Midbrain (tissue), 1 donor: ENCODE data around the gene AADAC.
"Not testable (repeated sequence)": the region's sequence is repeated elsewhere in the genome, so short reads cannot be mapped to it uniquely, and the experiment has no call there.

Experiments used
- DNase-seq: peaks from one replicate; lab custom pipeline; 2025; lab: John Stamatoyannopoulos, UW

AADAC gene

DNA sequence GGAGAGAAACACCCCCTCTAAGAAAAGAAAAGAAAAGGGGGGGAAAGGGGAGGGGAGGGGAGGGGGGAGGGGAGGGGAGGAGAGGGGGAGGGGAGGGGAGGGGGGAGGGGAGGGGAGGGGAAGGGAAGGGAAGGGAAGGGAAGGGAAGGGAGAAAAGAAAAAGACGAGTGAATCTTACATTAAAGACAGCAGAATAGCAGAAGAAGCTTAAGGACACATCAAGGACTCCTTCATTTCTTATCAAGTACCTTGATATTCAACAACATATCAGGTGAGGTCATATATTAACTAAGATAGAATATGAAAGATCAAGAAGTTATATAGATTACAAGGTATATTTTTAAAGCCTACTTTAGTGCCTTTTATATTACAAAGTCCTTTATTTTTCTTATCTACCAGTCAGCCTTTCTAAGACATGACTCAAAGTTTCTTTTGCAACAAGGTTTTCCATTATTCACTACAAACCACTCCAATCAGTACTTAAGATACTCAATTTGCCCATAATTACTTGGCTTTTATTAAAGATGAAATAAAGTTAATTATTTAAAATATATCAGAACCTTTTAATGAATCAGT is 17.7 kb upstream of the AADAC start:
- no peak for DNase-seq

DNA sequence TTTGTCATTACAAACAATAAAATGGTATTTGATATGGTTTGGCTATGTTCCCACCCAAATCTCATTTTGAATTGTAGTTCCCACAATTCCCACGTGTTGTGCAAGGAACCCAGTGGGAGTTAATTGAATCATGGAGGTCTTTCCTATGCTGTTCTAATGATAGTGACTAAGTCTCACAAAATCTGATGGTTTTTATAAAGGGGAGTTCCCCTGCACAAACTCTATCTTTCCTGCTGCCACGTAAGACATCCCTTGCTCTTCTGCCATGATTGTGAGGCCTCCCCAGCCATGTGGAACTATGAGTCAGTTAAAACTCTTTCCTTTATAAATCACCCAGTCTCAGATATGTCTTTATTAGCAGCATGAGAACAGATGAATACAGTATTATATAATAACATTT is 15.4 kb upstream of the AADAC start:
- no peak for DNase-seq

DNA sequence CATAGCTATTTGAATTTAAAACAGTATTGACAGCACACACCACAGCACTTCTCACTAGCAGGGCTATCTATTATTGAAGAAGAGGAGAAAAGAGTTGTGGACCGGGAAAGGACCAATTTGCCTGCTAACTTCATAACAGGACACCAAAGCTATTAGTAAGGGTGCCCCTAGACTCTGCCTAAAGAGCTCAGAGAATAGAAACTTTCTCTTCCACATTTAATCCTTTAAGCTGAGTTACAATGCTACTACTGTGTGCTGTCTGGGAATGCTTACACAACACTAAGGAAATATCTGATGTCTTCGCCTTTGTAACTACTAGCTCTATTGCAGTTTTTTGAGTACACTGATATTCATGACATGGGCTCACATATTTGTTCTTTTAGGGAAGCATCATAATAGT is 13.5 kb upstream of the AADAC start:
- DNase-seq: no peak

DNA sequence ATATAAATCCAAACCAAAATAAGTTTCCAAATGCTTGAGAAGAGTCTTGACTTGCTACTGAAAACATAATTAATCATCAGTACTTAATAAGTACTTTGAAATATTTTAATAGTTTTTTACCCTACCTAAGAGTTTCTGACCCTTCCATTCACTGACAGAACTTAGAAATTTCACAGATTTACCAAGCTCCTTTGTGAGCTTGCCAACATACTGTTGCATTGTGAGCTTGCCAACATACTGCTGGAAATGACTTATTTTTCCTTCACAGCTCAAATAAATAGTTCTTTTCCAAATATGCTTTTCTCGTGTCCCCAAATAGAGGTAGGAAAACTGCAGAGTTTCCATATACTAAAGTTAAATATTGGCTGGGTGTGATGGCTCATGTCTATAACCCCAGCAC is 9.6 kb upstream of the AADAC start:
- DNase-seq: no peak

DNA sequence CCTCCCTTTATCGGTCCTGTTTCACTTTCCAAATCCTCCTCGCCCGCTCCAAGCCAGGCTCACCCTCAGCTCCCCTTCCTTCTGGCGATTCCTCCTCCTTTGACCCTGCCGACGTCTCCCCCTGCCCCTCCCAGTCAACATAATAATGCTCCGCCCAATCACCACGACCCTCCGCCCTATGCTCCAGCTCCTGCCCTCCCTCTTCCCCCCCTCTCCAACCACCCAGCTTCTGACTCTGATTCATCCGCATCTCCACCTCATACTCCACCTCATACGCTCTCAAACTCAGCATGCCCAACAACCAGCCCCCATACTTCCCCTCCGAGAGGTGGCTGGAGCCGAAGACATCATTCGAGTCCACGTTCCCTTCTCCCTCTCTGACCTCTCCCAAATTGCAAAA is 7.1 kb upstream of the AADAC start:
- no peak for DNase-seq

DNA sequence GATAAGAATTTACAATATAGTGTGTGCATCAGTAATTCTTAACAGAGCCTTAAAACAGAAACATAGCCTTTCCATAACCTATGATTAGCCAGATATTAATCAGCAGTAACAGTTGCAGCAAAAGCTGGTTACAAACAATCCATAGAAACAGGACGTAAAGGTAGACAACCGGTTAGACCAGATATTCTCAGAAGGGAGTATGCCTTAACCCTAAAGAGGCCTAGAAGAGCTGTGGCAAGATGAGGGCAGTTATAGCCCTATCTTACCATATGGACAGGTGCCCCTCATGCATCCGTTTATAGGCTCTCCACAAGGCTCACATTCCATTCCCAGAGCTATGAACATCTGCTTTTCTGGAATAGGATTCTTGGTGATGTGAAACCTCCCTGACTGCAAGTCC is 5.0 kb upstream of the AADAC start:
- DNase-seq: not testable (repeated sequence)

DNA sequence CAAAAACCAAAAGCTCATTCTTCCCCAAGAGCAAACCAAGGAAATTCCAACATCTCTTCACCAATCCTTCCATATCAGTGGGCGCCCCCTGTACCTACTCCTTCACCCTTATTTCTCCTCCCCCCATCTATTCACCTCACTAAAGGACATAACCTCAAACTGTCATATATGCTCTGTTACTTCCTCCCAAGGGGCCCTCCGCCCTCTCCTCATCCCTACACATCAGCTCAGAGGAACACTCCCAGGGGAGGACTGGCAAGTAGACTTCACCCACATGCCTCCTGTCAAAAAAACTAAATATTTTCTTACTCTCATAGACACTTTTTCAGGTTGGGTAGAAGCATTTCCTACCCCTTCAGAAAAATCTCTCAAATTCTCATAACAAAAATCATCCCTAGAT is 2.4 kb upstream of the AADAC start:
- DNase-seq: no peak

DNA sequence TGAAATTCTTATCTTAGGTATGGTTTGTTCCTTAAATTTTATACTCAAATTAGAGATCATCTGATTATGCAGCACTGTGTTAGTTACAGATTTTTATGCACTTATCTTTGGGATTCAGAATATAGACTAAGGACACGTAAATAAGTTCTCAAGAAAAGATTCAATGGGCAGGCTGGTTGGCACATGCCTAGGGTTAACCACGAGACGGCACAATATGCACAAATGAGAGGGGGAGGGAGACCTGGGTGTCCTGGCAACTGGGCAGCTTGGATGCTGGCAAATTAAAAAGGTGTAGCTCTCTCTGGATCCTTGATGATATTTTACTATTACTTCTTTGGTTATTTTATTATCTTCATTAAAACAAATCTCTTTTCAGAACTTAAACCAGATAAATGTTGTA is 672 bp downstream of the AADAC start:
- no peak for DNase-seq

DNA sequence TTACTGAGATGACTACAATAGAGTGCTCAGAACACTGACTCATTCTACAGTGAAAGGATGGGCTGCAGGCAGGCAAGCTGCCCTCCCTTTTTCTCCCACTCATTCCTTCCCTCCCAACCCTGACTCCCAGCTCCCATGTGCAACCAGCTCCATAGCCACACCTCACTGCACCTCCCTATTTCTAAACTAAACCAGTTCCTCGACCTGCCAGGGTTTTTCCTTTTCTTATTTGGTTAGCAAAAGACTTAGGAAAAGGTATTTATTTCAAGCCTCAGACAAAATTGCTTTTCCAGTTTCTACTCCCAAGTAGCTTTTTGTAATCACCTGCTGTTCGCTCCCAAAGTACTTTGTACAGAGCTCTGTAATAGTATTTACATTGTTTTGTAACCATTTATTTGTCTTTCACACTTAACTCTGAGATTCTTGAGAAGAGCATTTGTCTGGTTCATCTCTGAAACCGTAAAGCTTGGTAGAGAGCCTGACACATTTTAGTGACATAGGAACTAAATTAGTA is 2.2 kb downstream of the AADAC start:
- DNase-seq: no peak

DNA sequence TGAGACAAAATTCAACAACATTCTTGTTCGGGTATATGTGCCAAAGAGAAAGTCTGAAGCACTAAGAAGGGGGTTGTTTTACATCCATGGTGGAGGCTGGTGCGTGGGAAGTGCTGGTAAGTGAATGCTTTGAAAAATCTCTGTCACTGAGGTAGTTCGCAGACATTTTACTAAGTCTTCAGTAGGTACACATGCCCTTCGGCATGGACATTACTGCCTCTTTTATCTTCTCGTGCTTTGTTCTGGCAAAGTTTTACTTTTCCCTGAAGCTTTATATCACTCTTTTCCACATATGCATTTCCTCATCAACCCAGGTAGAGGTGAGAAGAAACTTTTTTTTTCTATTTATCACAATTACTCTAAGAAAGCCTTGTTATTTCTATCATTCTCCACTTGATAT is 3.6 kb downstream of the AADAC start:
- DNase-seq: no peak

DNA sequence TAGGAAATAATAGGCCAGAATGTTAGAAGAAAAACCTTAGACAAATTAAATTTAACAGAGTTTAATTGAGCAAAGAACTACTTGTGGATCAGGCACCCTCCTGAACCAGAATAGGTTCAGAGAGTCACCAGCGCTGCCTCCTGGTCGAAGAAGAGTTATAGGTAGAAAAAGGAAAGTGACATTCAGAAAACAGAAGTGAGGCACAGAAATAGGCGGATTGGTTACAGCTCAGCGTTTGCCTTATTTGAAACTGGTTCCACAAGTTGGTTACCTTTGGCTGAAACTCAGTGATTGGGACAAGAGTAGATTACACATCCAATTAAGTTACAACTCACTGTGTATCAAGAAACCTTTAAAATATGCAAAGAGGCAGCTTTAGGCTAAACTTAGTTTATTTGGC is 4.4 kb downstream of the AADAC start:
- DNase-seq: no peak

DNA sequence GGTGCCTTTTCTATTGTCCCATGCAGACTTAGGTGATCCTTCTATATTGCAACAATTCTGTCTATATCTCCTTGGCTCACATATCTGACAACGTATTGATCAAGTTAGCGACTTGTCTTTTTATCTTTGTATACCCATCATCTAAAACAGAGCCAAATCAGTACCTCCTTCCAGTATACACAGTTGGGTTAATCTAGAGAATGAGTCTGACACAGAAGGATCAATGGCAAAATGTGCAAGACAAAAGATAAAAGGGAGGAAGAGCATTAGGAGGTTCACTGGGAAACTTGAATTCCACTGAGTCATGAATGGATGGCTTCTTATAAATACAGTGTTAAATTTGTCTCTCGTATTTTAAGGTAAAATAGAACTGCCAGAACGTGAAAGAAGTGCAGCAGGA is 6.0 kb downstream of the AADAC start:
- no peak for DNase-seq

DNA sequence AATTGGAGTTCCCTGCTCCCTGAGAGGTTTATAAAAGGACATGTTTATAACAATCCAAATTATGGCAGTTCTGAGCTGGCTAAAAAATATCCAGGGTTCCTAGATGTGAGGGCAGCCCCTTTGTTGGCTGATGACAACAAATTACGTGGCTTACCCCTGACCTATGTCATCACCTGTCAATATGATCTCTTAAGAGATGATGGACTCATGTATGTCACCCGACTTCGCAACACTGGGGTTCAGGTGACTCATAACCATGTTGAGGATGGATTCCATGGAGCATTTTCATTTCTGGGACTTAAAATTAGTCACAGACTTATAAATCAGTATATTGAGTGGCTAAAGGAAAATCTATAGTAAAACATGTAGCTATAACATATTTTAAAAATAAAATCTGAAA is 13.9 kb downstream of the AADAC start:
- no peak for DNase-seq

DNA sequence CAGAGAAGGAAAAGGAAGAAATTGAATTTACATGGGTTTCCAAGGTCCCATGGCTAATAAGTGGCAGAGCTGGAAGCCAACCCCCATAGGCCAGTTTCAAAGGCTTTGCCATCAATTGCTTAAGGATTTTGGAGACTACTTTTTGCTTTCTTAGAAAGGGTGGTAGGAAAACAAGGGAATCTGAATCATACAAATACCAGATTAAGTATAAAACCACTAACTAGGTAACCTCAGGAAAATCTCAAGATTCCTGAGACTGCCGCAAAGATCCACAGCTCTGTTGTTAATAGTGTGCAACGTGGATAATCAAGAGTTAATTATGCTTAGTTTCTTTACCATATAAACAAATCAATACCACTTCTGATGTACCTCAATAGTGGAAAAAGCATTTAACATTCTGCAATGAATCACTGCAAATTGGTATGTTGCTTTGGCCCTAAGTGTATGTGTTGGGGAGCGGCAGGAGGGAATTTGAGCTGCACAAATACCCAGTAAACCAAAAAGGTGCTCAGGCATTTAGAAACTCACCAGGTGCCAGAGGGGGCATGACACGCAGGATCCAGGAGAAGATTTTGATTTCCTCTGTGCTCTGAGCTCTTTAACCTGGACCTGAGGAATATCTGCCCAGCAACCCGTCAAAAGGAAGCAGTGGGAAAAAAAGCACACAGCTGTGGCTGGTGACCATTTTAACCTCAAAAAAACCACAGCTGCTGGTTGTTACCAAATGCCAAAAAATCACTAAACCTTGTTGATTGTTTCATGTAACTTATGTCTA is 22.0 kb downstream of the AADAC start:
- DNase-seq: no peak

DNA sequence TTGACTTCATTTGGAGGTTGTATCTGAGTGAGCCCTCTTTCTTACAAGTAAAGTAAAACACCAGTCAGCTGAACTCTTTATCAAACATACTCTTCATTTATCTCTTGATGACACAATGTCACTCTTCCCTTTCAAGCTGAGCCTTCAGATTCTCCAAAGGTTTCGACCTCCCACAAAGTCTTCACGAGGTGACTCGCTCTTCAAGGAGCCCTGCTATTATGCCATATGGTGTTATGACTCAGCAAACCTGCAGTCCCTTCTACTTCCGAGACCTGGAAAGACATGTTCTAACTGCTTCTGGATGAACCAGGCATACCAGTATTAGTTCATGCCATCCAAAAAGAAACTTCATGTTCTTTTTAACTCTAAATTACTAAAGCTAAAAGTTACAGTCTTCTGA is 23.1 kb downstream of the AADAC start:
- DNase-seq: no peak

DNA sequence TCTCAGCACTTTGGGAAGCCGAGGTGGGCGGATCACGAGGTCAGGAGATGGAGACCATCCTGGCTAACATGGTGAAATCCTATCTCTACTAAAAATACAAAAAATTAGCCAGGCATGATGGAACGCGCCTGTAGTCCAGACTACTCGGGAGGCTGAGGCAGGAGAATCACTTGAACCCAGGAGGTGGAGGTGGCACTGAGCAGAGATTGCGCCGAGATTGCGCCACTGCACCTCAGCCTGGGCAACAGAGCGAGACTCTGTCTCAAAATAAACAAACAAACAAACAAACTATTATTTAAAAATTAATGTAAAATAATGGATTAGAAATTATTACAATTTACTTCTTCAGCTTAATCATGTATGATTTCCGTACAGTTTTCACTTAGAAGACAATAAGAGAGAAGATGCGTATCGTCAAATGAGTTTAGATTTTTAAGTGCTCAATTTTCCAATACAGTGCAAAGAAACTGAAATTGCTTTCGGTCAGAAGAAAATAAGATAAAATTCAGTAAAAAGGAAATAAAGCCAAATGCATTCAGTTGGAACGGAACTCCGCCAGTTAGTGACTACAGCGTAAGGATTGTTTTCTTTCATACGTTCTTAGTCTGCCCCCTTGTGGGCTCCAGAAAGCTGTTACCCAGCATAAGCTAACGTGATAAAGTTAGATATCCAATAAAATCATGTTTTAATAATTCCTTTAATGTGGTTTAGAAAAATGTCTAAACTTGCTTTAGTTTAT is 24.8 kb downstream of the AADAC start:
- peak; percentile 76 for DNase-seq

DNA sequence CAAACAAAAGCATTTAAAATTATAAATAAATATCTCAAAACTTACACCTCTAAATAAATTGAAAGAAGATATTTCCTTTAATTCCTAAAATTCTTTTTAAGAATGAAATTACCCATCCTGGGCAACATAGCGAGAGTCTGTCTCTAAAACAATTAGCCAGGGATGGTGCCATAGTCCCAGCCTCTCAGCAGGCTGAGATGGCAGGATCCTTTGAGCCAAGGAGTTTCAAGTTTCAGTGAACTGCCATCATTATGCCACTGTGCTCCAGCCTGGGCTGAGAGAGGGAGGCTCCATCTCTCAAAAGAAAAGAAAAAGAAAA is 25.4 kb downstream of the AADAC start:
- no peak for DNase-seq

DNA sequence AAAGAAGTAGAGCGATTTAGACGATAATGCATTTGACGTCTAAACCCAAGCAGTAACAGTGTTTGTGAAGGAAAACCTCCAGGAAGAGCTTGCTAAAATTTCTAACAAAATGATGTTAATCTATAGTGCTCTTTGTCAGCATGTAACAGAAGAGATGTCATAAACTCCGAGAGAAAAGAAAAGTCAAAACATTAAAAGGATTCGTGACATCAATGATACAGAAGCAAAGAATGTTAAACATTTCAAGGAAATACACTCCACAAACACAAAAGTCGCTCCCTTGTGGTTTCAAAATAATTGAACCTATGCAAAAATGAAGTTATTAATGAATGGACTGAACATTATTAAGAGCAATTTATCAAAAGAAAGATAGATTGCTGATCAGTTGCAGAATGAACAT is 27.9 kb downstream of the AADAC start:
- no peak for DNase-seq

DNA sequence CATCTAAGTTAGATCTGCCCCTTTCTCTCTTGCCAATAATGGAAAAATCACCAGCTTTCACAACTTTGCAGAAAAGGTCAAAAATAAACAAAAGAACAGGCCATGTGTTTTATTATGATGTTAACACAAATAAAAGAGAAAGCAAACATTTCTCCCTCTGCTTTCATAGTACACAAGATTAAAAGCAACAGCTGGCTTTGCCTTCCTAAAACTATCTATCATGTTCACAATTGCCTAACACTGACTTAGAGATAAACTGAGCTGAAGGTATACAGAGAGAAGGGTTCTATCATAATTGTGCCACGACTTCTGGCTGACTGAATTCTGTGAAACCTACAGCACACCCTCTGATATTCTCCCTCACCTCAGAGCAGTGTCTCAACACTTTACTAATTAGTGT is 29.4 kb downstream of the AADAC start:
- DNase-seq: no peak

DNA sequence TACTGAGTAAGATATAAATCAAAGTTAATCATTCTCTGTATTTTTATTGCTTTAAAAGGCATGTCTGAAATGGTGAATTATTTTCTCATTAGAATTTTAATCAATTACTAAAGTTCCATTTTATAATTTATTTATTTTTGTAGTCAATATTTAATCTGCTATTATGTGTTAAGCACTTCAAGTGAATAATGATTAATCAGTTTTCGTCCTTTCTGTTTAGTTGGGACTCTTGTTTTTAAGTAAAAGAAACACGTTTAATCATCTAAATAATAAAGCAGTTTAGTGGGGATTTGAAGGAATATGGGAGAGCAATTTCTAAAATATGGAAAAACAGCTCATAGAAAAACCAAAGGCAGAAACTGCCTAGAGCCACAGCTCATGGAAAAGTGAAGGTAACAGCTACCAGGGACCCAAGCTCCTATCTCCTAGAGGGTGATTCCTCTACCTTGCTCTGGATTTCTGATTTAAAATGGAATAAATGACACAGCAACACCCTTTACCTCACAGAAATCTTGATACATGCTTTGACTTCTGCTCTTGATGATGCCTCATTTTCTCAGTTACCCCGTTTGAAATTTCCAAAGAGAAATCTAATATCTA is 31.5 kb downstream of the AADAC start:
- no peak for DNase-seq

DNA sequence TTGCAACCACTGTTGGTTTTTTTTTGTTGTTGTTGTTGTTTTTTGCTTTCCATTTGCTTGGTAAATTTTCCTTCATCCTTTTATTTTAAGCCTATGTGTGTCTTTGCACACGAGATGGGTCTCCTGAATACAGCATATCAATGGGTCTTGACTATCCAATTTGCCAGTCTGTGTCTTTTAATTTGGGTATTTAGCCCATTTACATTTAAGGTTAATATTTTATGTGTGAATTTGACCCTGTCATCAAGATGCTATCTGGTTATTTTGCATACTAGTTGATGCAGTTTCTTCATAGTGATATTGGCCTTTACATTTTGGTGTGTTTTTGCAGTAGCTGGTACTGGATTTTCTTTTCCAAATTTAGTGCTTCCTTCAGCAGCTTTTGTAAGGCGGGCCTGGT is 36.1 kb downstream of the AADAC start:
- DNase-seq: not testable (repeated sequence)

DNA sequence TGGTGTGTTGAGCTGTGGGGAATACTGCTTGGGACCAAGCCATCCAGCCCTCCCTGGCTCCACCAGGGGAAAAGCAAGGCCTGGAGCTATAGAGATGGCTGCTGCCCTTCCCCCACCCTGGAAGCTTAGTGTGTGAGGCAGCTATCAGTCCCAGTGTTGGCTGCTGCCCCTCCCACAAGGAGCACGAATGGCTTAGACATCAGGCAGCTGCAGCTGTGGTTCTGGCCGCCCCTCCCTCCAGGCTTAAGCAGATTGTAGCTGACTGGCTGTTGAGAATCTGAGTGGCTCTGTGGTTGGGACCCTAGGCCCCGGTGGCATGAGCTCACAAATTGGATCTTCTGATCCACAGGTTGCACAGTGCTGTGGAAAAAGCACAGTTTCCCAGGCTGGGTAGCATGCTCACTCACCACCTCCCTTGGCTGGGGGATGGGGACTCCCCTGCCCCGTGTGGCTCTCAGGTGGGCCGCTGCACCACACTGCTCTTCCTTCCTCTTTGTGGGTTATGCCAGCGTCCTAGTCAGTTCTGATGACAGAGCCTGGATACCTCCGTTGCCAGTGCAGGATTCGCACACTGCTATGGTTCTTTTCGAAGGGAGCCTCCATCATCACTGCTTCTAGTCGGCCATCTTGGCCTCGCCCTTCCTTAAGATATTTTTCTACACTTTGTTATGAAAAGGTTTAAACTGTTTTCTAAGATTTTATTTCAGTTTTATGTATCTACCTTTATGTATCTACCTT is 38.3 kb downstream of the AADAC start:
- no peak for DNase-seq
